HepG2 (cell line): Measurements from ENCODE around the gene CLEC16A. TPM values are rescaled to one million over a fixed set of nuclear protein-coding genes. Genes with fewer than 3 reads are reported as not detected.
A peak's percentile ranks its signal among the peaks of the same experiment; 100 is the strongest.

Experiments
- ADNP ChIP-seq: sonication (generic); formaldehyde crosslinking; IDR thresholded peaks from 2 replicates; pipeline ENCODE4 v1.4.0; 2020; ENCODE audit warnings: missing genetic modification reagents
- CEBPG ChIP-seq: IDR thresholded peaks from 2 replicates; pipeline ENCODE4 v1.6.1; 2016
- CEBPZ ChIP-seq: IDR thresholded peaks from 2 replicates; pipeline ENCODE4 v1.6.1; 2012; ENCODE audit warnings: low read length, improper control_type of control experiment
- DMAP1 ChIP-seq: IDR thresholded peaks from 2 replicates; pipeline ENCODE4 v1.6.1; 2016
- JDP2 ChIP-seq: sonication (generic); formaldehyde crosslinking; IDR thresholded peaks from 2 replicates; pipeline ENCODE4 v1.8.1; 2022; ENCODE audit warnings: missing genetic modification reagents, borderline replicate concordance
- KDM4B ChIP-seq: sonication (generic); formaldehyde crosslinking; IDR thresholded peaks from 2 replicates; pipeline ENCODE4 v1.4.0; 2020; ENCODE audit warnings: missing genetic modification reagents
- MAF1 ChIP-seq: sonication (generic); formaldehyde crosslinking; IDR thresholded peaks from 2 replicates; pipeline ENCODE4 v1.5.0; 2020; ENCODE audit warnings: missing genetic modification reagents, borderline replicate concordance
- NCOA2 ChIP-seq: sonication (generic); formaldehyde crosslinking; IDR thresholded peaks from 2 replicates; pipeline ENCODE4 v1.8.0; 2022; ENCODE audit warnings: inconsistent platforms
- RAD21 ChIP-seq: fragments of 450-650 bp; formaldehyde crosslinking; IDR thresholded peaks from 2 replicates; pipeline ENCODE4 v1.5.0; 2020; ENCODE audit warnings: mild to moderate bottlenecking
- SIX1 ChIP-seq: sonication (generic); formaldehyde crosslinking; IDR thresholded peaks from 2 replicates; pipeline ENCODE4 v1.4.0; 2020; ENCODE audit warnings: missing genetic modification reagents, borderline replicate concordance
- SKI ChIP-seq: fragments of 450-650 bp; IDR thresholded peaks from one replicate; pipeline ENCODE4 v1.6.1; 2018; ENCODE audit warnings: mild to moderate bottlenecking; ENCODE audit not compliant: partially characterized antibody
- TBP ChIP-seq: sonication (generic); formaldehyde crosslinking; IDR thresholded peaks from 2 replicates; pipeline ENCODE4 v1.5.0; 2020; ENCODE audit warnings: missing genetic modification reagents
- TGIF2 ChIP-seq: IDR thresholded peaks from 2 replicates; pipeline ENCODE4 v1.6.1; 2016; ENCODE audit warnings: control low read depth, missing compliant biosample characterization
- ZBTB7B ChIP-seq: sonication (generic); formaldehyde crosslinking; IDR thresholded peaks from 2 replicates; pipeline ENCODE4 v1.4.0; 2020; ENCODE audit warnings: missing genetic modification reagents
- ZFP36L2 ChIP-seq: sonication (generic); formaldehyde crosslinking; IDR thresholded peaks from 2 replicates; pipeline ENCODE4 v1.4.0; 2020; ENCODE audit warnings: missing genetic modification reagents
- ZNF142 ChIP-seq: sonication (generic); formaldehyde crosslinking; IDR thresholded peaks from 2 replicates; pipeline ENCODE4 v1.4.0; 2020; ENCODE audit warnings: missing genetic modification reagents
- ZNF317 ChIP-seq: sonication (generic); formaldehyde crosslinking; IDR thresholded peaks from 2 replicates; pipeline ENCODE4 v1.5.0; 2020; ENCODE audit warnings: mild to moderate bottlenecking, missing genetic modification reagents
- ZNF335 ChIP-seq: sonication (generic); formaldehyde crosslinking; IDR thresholded peaks from 2 replicates; pipeline ENCODE4 v1.4.0; 2020; ENCODE audit warnings: missing genetic modification reagents
- ZNF362 ChIP-seq: sonication (generic); formaldehyde crosslinking; IDR thresholded peaks from 2 replicates; pipeline ENCODE4 v1.4.0; 2020; ENCODE audit warnings: missing genetic modification reagents, mild to moderate bottlenecking, borderline replicate concordance
- ZNF850 ChIP-seq: sonication (generic); formaldehyde crosslinking; conservative IDR thresholded peaks from 2 replicates; pipeline ENCODE4 v1.9.0; 2021; ENCODE audit warnings: mild to moderate bottlenecking, missing genetic modification reagents
- polyA plus RNA-seq, 8 experiments: library from polyadenylated mRNA; depleted of rRNA in 3 of 8; stranded (reverse) in 7 of 8; unstranded in 1 of 8; fragments of >200 nt; fragmentation: Illumina TruSeq in 4 of 8; extraction: Trizol in 4 of 8; gene quantifications; 2 replicates each; pipeline versions ENCODE4 v1.2.1 to v1.2.3, GENCODE V29; 2011 to 2016; ENCODE audit warnings: low read depth in 4 of 8, missing spikeins in 1 of 8, mixed read lengths in 1 of 8; ENCODE audit not compliant: insufficient read depth in 1 of 8
- total RNA-seq, 5 experiments: library from RNA; depleted of rRNA; stranded (reverse); fragments of >200 nt; fragmentation: Illumina TruSeq; extraction: Trizol; gene quantifications; 2 replicates each; pipeline ENCODE4 v1.2.3, GENCODE V29; 2016; ENCODE audit warnings: low read depth in 1 of 5
- TF ChIP-seq, protein P1 (sequence below): sonication (generic); formaldehyde crosslinking; IDR thresholded peaks from 2 replicates; pipeline ENCODE4 v1.5.0; 2020; ENCODE audit warnings: mild to moderate bottlenecking, low read depth, missing genetic modification reagents, borderline replicate concordance

The CLEC16A gene
- total and polyA plus RNA-seq, 2 of the 13 experiments (the other 11 are each of a cell fraction or from before 2014, with no cell fraction given), result 8.5 to 10.3 TPM

- TF ChIP-seq ZNF142 (CRISPR knock-in tag) (no peak), CEBPG (peak; percentile 3; the same call in 1 of the 2 replicates), TBP (no peak), SKI (no peak), ZNF335 (no peak), TGIF2 (CRISPR knock-in tag) (no peak), KDM4B (CRISPR knock-in tag) (no peak), SIX1 (CRISPR knock-in tag) (peak; percentile 64; the same call in 1 of the 2 replicates), ZBTB7B (CRISPR knock-in tag) (no peak), ZFP36L2 (no peak), DMAP1 (CRISPR knock-in tag) (no peak), ZNF362 (CRISPR knock-in tag) (no peak), CEBPZ (no peak), MAF1 (no peak), ZNF317 (CRISPR knock-in tag) (no peak), ZNF850 (CRISPR knock-in tag) (no peak), RAD21 (CRISPR knock-in tag) (peak; percentile 29; the same call in 1 of the 2 replicates), NCOA2 (CRISPR knock-in tag) (0 out of 2 replicates have a peak, but pooled peaks have one; percentile 11), ADNP (CRISPR knock-in tag) (no peak), JDP2 (CRISPR knock-in tag) (no peak)
- TF ChIP-seq, protein P1, sequence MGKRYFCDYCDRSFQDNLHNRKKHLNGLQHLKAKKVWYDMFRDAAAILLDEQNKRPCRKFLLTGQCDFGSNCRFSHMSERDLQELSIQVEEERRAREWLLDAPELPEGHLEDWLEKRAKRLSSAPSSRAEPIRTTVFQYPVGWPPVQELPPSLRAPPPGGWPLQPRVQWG, result no peak
These were observed 157.5 kb downstream of the CLEC16A start (continued) for GRCh38 chr16:11101695-11102522.
